CD14-positive monocyte (primary cell): ENCODE measurements around the gene PEA15. TPM values are rescaled to one million over a fixed set of nuclear protein-coding genes. Genes with fewer than 3 reads are reported as not detected.

Experiments used
- DNase-seq, 3 donors: peaks; one replicate each; pipeline ENCODE4 v3.0.0-alpha.2; 2011 to 2022
- H2AFZ ChIP-seq: 2 replicates; pipeline ENCODE4 v1.6.0; 2012; ENCODE audit warnings: mild to moderate bottlenecking, low read depth, low read length, inconsistent platforms; ENCODE audit not compliant: insufficient read depth, poor library complexity, severe bottlenecking
- H3K27ac ChIP-seq, 2 donors: 1 replicate in 1 of 2; 2 replicates in 1 of 2; pipeline ENCODE4 v1.5.1; 2012 to 2013; ENCODE audit warnings: low read length in 2 of 2, control low read depth in 1 of 2, inconsistent platforms in 1 of 2, low read depth in 1 of 2, mild to moderate bottlenecking in 1 of 2
- H3K27me3 ChIP-seq, 2 donors: one replicate each; pipeline versions ENCODE4 v1.6.0 to v1.6.1; 2011 to 2013; ENCODE audit warnings: low read length in 2 of 2; ENCODE audit not compliant: control insufficient read depth in 2 of 2, insufficient read depth in 2 of 2
- H3K36me3 ChIP-seq, 2 donors: replicated peaks in 1 of 2; 1 replicate in 1 of 2; 2 replicates in 1 of 2; pipeline versions ENCODE4 v1.5.1 to v1.6.1; 2012 to 2013; ENCODE audit warnings: low read length in 2 of 2, control low read depth in 1 of 2, inconsistent platforms in 1 of 2, mild to moderate bottlenecking in 1 of 2; ENCODE audit not compliant: insufficient read depth in 2 of 2, control insufficient read depth in 1 of 2
- H3K4me1 ChIP-seq, 2 donors: 1 replicate in 1 of 2; 2 replicates in 1 of 2; pipeline versions ENCODE4 v1.5.1 to v1.6.1; 2012 to 2013; ENCODE audit warnings: low read length in 2 of 2, control low read depth in 1 of 2, inconsistent platforms in 1 of 2, mild to moderate bottlenecking in 1 of 2, moderate library complexity in 1 of 2; ENCODE audit not compliant: insufficient read depth in 2 of 2, control insufficient read depth in 1 of 2
- H3K4me2 ChIP-seq: replicated peaks from 2 replicates; pipeline ENCODE3; 2012; ENCODE audit warnings: low read length, moderate library complexity, mild to moderate bottlenecking; ENCODE audit not compliant: poor library complexity, severe bottlenecking; ENCODE audit errors: extremely low read depth
- H3K4me3 ChIP-seq, 3 experiments: fragments of 200-600 bp in 1 of 3; sonication (generic) in 1 of 3; replicated peaks in 1 of 3; 1 replicate in 2 of 3; 2 replicates in 1 of 3; pipeline ENCODE4 v1.5.1; 2011 to 2013; ENCODE audit warnings: low read length in 3 of 3, mild to moderate bottlenecking in 3 of 3, control low read depth in 2 of 3, low read depth in 2 of 3, inconsistent platforms in 1 of 3, moderate library complexity in 1 of 3
- H3K79me2 ChIP-seq: 2 replicates; pipeline ENCODE4 v1.6.0; 2012; ENCODE audit warnings: mild to moderate bottlenecking, control low read depth, inconsistent platforms, low read length, moderate library complexity; ENCODE audit not compliant: insufficient read depth
- H3K9ac ChIP-seq: 2 replicates; pipeline ENCODE4 v1.6.0; 2017; ENCODE audit warnings: low read length, mild to moderate bottlenecking; ENCODE audit not compliant: insufficient read depth, poor library complexity, severe bottlenecking
- H3K9me3 ChIP-seq, 2 donors: replicated peaks in 1 of 2; 1 replicate in 1 of 2; 2 replicates in 1 of 2; pipeline versions ENCODE4 v1.5.1 to v1.6.1; 2012 to 2013; ENCODE audit warnings: low read length in 2 of 2, control low read depth in 1 of 2; ENCODE audit not compliant: control insufficient read depth in 1 of 2, insufficient read depth in 1 of 2
- H4K20me1 ChIP-seq: 2 replicates; pipeline ENCODE4 v1.6.0; 2012; ENCODE audit warnings: mild to moderate bottlenecking, low read length, control low read depth, moderate library complexity; ENCODE audit not compliant: insufficient read depth
- H3K27ac Mint-ChIP-seq, 7 donors: one replicate each; pipeline ENCODE4 v1.8.0; 2020; ENCODE audit warnings: mild to moderate bottlenecking in 7 of 7, mixed read lengths in 7 of 7, moderate library complexity in 6 of 7, inconsistent platforms in 2 of 7
- H3K27me3 Mint-ChIP-seq, 3 donors: one replicate each; pipeline ENCODE4 v1.8.0; 2021 to 2022; ENCODE audit warnings: low read depth in 3 of 3, mild to moderate bottlenecking in 3 of 3, mixed read lengths in 3 of 3, moderate library complexity in 3 of 3, inconsistent platforms in 1 of 3
- H3K36me3 Mint-ChIP-seq, 2 donors: one replicate each; pipeline ENCODE4 v1.8.0; 2020; ENCODE audit warnings: mixed read lengths in 2 of 2, inconsistent platforms in 1 of 2, mild to moderate bottlenecking in 1 of 2
- H3K4me1 Mint-ChIP-seq: one replicate; pipeline ENCODE4 v1.8.0; 2020; ENCODE audit warnings: mild to moderate bottlenecking, mixed read lengths
- H3K4me3 Mint-ChIP-seq, 2 donors: one replicate each; pipeline ENCODE4 v1.8.0; 2020; ENCODE audit warnings: mild to moderate bottlenecking in 2 of 2, mixed read lengths in 2 of 2, moderate library complexity in 1 of 2
- H3K9me3 Mint-ChIP-seq, 7 donors: one replicate each; pipeline ENCODE4 v1.8.0; 2020 to 2022; ENCODE audit warnings: mixed read lengths in 7 of 7, mild to moderate bottlenecking in 6 of 7, moderate library complexity in 6 of 7, inconsistent platforms in 2 of 7
- CTCF ChIP-seq: fragments of 200-600 bp; IDR thresholded peaks from one replicate; pipeline ENCODE4 v1.8.0; 2022; ENCODE audit warnings: antibody characterized with exemption, mild to moderate bottlenecking
- WGBS: methylation state at CpG from one replicate; pipeline ENCODE4 v1.1.5; 2013; ENCODE audit warnings: missing lambda C conversion rate; ENCODE audit not compliant: insufficient coverage; 5-methylcytosine and 5-hydroxymethylcytosine counted together
- intact Hi-C, 2 donors: fragments of 100-400 bp; cut with micrococcal nuclease; formaldehyde crosslinking; loops; one replicate each; pipeline versions ENCODE4 v1.15.0 to v1.15.1; 2023
- polyA plus RNA-seq, 3 donors: library from polyadenylated mRNA; depleted of rRNA in 1 of 3; unstranded in 2 of 3; stranded (reverse) in 1 of 3; fragments of 300-500 nt in 2 of 3; fragments of >200 nt in 1 of 3; fragmentation: Illumina TruSeq in 2 of 3; gene quantifications; 1 replicate in 2 of 3; 2 replicates in 1 of 3; pipeline ENCODE4 v1.2.3, GENCODE V29; 2012 to 2021

The PEA15 gene
- polyA plus RNA-seq, 3 donors = 23.6 to 163 (median 38.1) TPM

GRCh38 chr1:160255781-160256300, 50.7 kb downstream of the PEA15 start:
- H3K36me3 ChIP-seq = peaks cover 14 to 46% of the 10 kb centered on the region in 2 donors
- H3K4me1 Mint-ChIP-seq = peaks cover 15% of the 10 kb centered on the region
- H4K20me1 ChIP-seq = peaks cover 21% of the 10 kb centered on the region
- H3K9ac ChIP-seq = no peak overlapping the region
- DNase-seq = no peak
- H3K4me3 Mint-ChIP-seq = no peak overlapping the region
- peaks cover 0 to 1% (median 0%) of the 10 kb centered on the region in 3 donors for H3K27me3 Mint-ChIP-seq
- peaks cover 63% of the 10 kb centered on the region for H3K79me2 ChIP-seq
- H3K27me3 ChIP-seq = no peaks in the 10 kb centered on the region
- no peaks in the 10 kb centered on the region for H3K9me3 Mint-ChIP-seq
- no peak overlapping the region for H3K4me2 ChIP-seq
- H3K27ac Mint-ChIP-seq = peak overlapping the region in 1 of 7 donors; percentile 10
- H2AFZ ChIP-seq = no peak overlapping the region
- H3K4me3 ChIP-seq = no peak overlapping the region
- peaks cover 5 to 6% of the 10 kb centered on the region in 2 donors for H3K4me1 ChIP-seq
- intact Hi-C loops = loop anchor here in 1 of 2 donors (10.0 kb wide), 1 partner anchor 151 kb away; no protein-coding TSS in a partner anchor
- no peaks in the 10 kb centered on the region for H3K9me3 ChIP-seq
- 100% methylated on average over 1 of the region's 4 CpGs for WGBS
- H3K36me3 Mint-ChIP-seq = peaks cover 32 to 56% of the 10 kb centered on the region in 2 donors
- TF ChIP-seq CTCF = no peak
- no peak overlapping the region for H3K27ac ChIP-seq

- Histone ChIP-seq H3K9ac (no peak overlapping the region), H3K4me1 (peaks cover 12 to 13% of the 10 kb centered on the region in 2 donors), H3K4me2 (no peak overlapping the region), H3K4me3 (no peak overlapping the region), H3K79me2 (peaks cover 63% of the 10 kb centered on the region), H3K27me3 (no peaks in the 10 kb centered on the region), H3K9me3 (no peaks in the 10 kb centered on the region), H2AFZ (no peak overlapping the region), H3K27ac (no peak overlapping the region), H4K20me1 (peaks cover 14% of the 10 kb centered on the region), H3K36me3 (peaks cover 8 to 39% of the 10 kb centered on the region in 2 donors)
- Mint-ChIP-seq H3K27me3 (no peaks in the 10 kb centered on the region), H3K9me3 (no peaks in the 10 kb centered on the region), H3K4me1 (peaks cover 22% of the 10 kb centered on the region), H3K4me3 (no peak overlapping the region), H3K27ac (peak overlapping the region in 1 of 7 donors; percentile 10), H3K36me3 (peaks cover 26 to 50% of the 10 kb centered on the region in 2 donors)
- WGBS = no CpG with 5 or more reads among the region's 3 CpGs
- intact Hi-C loops = loop anchor here in 1 of 2 donors (10.0 kb wide), 1 partner anchor 152 kb away; no protein-coding TSS in a partner anchor
- DNase-seq = no peak
- TF ChIP-seq CTCF = no peak
These were observed 51.3 kb downstream of the PEA15 start for GRCh38 chr1:160256396-160257046.
